ENCODE measurements around the gene PDYN.
"Not testable (repeated sequence)": the region's sequence is repeated elsewhere in the genome, so short reads cannot be mapped to it uniquely, and the experiment has no call there.

PDYN gene

DNA sequence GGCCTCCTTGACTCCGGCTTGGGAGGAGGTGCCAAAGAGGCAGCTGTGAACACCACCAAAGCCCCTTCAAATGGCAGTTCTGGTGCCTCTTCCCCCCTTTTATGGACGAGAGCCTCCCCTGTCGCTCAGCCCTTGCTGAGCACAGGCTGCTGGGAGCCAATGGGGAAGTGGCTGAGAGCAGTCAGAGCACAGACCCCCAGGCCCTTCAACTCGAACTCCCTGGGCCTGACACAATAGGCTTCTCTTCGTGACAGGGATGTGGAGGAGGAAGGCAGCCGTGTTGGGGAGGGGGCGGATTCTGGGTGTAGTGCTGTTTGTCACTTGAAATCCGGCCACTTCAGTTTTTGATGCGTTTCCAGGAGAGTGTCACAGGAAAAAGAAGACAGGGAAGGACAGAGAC is at the start of gene PDYN:
PDYN (minus strand) TSS at position 73 of the 400 bp plus-strand sequence. CDS start 10,974 bp downstream, outside the sequence.
- TF ChIP-seq, protein P1, sequence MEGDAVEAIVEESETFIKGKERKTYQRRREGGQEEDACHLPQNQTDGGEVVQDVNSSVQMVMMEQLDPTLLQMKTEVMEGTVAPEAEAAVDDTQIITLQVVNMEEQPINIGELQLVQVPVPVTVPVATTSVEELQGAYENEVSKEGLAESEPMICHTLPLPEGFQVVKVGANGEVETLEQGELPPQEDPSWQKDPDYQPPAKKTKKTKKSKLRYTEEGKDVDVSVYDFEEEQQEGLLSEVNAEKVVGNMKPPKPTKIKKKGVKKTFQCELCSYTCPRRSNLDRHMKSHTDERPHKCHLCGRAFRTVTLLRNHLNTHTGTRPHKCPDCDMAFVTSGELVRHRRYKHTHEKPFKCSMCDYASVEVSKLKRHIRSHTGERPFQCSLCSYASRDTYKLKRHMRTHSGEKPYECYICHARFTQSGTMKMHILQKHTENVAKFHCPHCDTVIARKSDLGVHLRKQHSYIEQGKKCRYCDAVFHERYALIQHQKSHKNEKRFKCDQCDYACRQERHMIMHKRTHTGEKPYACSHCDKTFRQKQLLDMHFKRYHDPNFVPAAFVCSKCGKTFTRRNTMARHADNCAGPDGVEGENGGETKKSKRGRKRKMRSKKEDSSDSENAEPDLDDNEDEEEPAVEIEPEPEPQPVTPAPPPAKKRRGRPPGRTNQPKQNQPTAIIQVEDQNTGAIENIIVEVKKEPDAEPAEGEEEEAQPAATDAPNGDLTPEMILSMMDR (IDR thresholded peaks at IDR 0.05; ENCODE audit: low read depth, low read length), result no peak
- no peak for DNase-seq (ENCODE audit: extremely low read depth, low read depth)

DNA sequence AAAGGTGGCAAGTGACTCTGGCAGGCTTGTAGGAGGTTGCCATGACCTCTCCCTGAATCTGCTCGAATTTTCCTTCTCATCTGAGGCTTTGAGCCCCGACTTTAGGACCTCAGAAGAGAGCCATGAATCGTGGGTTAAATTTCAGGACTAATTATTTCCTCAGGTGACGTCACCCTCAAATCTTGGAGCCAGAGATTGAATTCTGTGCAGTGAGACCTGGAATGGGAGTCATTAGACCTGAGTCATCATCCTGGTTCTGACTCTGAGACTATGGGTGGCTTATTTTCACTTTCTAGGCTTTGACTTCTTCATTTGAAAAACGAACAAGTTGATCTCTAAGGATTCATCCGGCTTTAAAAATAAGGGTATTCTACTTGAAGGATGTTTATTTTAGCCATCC is 48.5 kb upstream of the PDYN start:
- peak; percentile 0 for DNase-seq (ENCODE audit: extremely low read depth, low read depth)
- TF ChIP-seq, protein P1 (IDR thresholded peaks at IDR 0.05; ENCODE audit: low read depth, low read length), result no peak

DNA sequence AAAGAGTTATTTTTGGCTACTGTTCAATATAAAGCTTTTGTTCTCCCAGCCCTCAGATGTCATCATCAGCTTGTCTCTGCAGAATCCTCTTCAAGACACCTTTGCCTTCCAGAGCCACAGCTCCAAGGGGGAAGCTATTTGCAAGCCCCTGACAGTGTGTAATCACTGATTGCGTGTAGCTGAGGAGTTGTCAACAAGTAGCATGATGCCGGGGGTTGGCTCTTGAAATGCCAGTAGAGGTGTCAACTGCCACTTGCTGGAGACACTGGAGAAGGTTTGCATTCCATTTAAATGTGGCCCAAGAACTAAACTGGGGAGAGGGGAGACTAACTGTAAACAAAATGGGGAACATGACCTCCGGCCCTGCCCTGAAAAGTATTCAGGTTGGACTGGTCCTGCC is 44.3 kb upstream of the PDYN start:
- DNase-seq (ENCODE audit: extremely low read depth, low read depth), result no peak
- TF ChIP-seq, protein P1 (IDR thresholded peaks at IDR 0.05; ENCODE audit: low read depth, low read length), result no peak

DNA sequence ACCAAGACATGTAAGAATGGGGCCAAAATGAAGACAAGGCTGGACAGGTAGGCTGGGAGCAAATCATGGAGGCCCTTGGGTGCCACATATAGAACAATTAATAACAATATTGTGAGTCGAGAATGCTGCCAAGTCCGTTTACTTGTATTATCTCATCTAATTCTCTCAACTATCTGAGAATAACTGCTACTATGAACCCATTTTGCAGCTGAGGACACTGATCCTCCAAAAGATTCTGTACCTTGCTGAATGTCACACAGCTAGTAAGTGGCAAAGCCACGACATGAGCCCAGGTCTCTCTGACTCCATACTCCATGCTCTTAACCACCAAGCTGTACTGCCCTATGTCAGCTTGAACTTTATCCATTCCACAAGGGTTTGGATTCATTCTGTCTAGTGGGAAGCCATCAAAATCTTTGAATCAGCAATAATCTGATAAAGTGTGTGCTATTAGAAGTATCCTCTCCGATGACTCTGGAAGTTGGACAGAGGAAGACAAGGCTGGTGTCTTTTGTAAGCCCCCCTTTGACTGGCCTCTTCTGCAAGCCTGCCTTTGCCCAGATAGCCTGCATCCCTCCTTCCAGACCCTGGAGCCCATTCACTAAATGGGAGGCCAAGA is 43.5 kb upstream of the PDYN start:
- TF ChIP-seq, protein P1 (IDR thresholded peaks at IDR 0.05; ENCODE audit: low read depth, low read length), result no peak
- no peak for DNase-seq (ENCODE audit: extremely low read depth, low read depth)

DNA sequence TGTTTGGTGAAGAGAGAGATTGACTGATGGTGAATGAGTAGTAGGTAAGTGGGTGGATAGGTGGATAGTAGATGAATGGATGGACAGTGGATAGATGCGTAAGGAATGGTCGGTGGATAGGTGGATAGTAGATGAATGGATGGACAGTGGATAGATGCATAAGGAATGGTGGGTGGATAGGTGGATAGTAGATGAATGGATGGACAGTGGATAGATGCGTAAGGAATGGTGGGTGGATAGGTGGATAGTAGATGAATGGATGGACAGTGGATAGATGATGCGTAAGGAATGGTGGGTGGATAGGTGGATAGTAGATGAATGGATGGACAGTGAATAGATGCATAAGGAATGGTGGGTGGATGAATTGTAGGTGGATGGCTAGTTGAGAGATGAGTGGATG is 42.5 kb upstream of the PDYN start:
- not testable (repeated sequence) for DNase-seq (ENCODE audit: extremely low read depth, low read depth)

DNA sequence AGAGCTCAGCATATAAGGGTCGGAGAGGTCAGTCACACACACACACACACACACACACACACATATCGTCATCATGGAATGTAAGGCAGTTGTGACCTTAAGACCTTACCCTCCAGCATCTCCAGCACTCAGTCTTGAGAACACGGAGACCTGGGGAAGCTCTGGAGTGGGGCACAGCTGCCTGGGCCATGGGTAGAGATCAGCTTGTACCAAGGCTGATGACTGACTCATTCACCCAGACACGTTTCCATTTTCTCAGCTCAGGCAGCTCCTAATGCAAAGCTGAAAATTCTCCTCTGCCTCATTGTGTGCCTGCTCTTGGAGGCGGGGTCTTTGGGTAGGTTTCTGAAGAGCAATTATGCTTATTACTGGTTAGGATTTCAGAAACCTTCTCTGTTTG is 38.3 kb upstream of the PDYN start:
- TF ChIP-seq, protein P1 (IDR thresholded peaks at IDR 0.05; ENCODE audit: low read depth, low read length), result no peak
- no peak for DNase-seq (ENCODE audit: extremely low read depth, low read depth)

DNA sequence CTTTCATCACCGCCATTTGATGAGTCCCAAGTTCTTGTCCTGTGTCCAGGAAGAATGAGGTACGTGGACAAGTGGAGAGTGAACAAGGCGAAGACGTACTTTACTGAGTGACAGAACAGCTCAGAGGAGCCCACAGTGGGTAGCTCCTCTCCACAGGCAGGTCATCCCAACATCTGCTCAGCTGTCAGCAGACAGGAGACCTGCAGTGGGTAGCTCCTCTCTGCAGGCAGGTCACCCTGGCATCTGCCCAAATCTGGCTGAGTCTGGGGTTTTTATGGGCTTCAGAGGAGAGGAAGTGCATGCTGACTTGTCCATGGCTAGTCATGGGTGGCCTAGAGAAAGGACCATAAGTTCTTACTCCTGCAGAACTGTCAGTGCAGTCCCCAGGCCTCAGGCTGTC is 32.7 kb upstream of the PDYN start:
- TF ChIP-seq, protein P1 (IDR thresholded peaks at IDR 0.05; ENCODE audit: low read depth, low read length), result no peak
- no peak for DNase-seq (ENCODE audit: extremely low read depth, low read depth)

DNA sequence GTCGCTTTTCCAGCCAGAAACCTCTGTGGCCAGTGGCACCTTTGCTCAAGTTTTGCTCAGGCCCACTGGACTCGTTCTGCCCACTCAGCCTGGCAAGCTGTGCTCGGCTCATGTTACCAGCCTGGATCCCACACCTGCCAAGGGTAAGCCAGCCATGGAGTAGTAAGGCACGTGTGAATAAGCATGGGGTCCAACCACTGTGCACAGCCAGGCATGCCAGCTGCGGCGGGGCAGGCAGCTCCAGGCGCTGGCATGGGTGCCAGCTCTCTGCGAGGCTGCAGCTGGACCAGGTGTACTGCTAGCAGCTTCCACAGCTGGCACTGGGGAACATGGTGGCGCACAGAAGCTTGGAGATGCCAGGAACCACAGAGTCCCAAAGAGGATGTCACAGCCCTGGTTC is 32.1 kb upstream of the PDYN start:
- TF ChIP-seq, protein P1 (IDR thresholded peaks at IDR 0.05; ENCODE audit: low read depth, low read length), result no peak
- DNase-seq (ENCODE audit: extremely low read depth, low read depth), result no peak

Measured in AG09319 (cell line).